H9 (cell line): Measurements from ENCODE around the gene EYA4. TPM values are rescaled to one million over a fixed set of nuclear protein-coding genes. Genes with fewer than 3 reads are reported as not detected.

Experiments
- DNase-seq: peaks from one replicate; pipeline ENCODE4 v3.0.0-alpha.2; 2017
- H2AFZ ChIP-seq: one replicate; pipeline ENCODE4 v1.6.1; 2013; ENCODE audit warnings: mild to moderate bottlenecking, low read length, control low read depth, moderate library complexity
- H2AK5ac ChIP-seq: 2 replicates; pipeline ENCODE4 v1.6.1; 2013; ENCODE audit warnings: low read length, control low read depth, mixed read lengths; ENCODE audit not compliant: insufficient read length
- H2BK120ac ChIP-seq: one replicate; pipeline ENCODE4 v1.6.1; 2013; ENCODE audit warnings: low read depth, mild to moderate bottlenecking, low read length, control low read depth, inconsistent platforms; ENCODE audit not compliant: poor library complexity, severe bottlenecking
- H2BK12ac ChIP-seq: 2 replicates; pipeline ENCODE4 v1.6.1; 2013; ENCODE audit warnings: low read length, control low read depth, mixed read lengths, low read depth; ENCODE audit not compliant: insufficient read length
- H2BK15ac ChIP-seq: 2 replicates; pipeline ENCODE4 v1.6.1; 2013; ENCODE audit warnings: low read depth, low read length, control low read depth
- H2BK20ac ChIP-seq: one replicate; pipeline ENCODE4 v1.6.1; 2013; ENCODE audit warnings: low read depth, mild to moderate bottlenecking, low read length, control low read depth, inconsistent platforms; ENCODE audit not compliant: poor library complexity, severe bottlenecking
- H2BK5ac ChIP-seq: 2 replicates; pipeline ENCODE4 v1.6.1; 2013; ENCODE audit warnings: low read length, control low read depth, mixed read lengths; ENCODE audit not compliant: insufficient read length
- H3K14ac ChIP-seq: 2 replicates; pipeline ENCODE4 v1.6.1; 2013; ENCODE audit warnings: low read length, control low read depth; ENCODE audit not compliant: insufficient read depth
- H3K18ac ChIP-seq: 2 replicates; pipeline ENCODE4 v1.6.1; 2013; ENCODE audit warnings: low read depth, mild to moderate bottlenecking, mixed read lengths, low read length, control low read depth; ENCODE audit not compliant: insufficient read length
- H3K23ac ChIP-seq: 2 replicates; pipeline ENCODE4 v1.6.1; 2013; ENCODE audit warnings: low read length, control low read depth, mixed read lengths, low read depth; ENCODE audit not compliant: insufficient read length
- H3K23me2 ChIP-seq: 2 replicates; pipeline ENCODE4 v1.6.1; 2013; ENCODE audit warnings: low read depth, mild to moderate bottlenecking, mixed read lengths, low read length, control low read depth; ENCODE audit not compliant: insufficient read length, poor library complexity, severe bottlenecking
- H3K27ac ChIP-seq: 2 replicates; pipeline ENCODE4 v1.5.1; 2013; ENCODE audit warnings: low read length, control low read depth, mixed read lengths, low read depth; ENCODE audit not compliant: insufficient read length
- H3K27me3 ChIP-seq: 2 replicates; pipeline ENCODE4 v1.6.1; 2013; ENCODE audit warnings: low read length, control low read depth, inconsistent platforms; ENCODE audit not compliant: insufficient read depth
- H3K4ac ChIP-seq: 2 replicates; pipeline ENCODE4 v1.6.1; 2013; ENCODE audit warnings: low read depth, mild to moderate bottlenecking, control low read depth, inconsistent platforms, low read length, moderate library complexity
- H3K4me1 ChIP-seq: 2 replicates; pipeline ENCODE4 v1.6.1; 2013; ENCODE audit warnings: low read length, control low read depth, inconsistent platforms; ENCODE audit not compliant: insufficient read depth
- H3K4me2 ChIP-seq: 2 replicates; pipeline ENCODE4 v1.6.1; 2013; ENCODE audit warnings: low read length, control low read depth, mixed read lengths; ENCODE audit not compliant: insufficient read length, insufficient read depth
- H3K56ac ChIP-seq: 2 replicates; pipeline ENCODE4 v1.6.1; 2013; ENCODE audit warnings: low read depth, mild to moderate bottlenecking, mixed read lengths, low read length, control low read depth; ENCODE audit not compliant: insufficient read length
- H3K79me1 ChIP-seq: 2 replicates; pipeline ENCODE4 v1.6.1; 2013; ENCODE audit warnings: low read depth, mild to moderate bottlenecking, moderate library complexity, low read length, control low read depth, inconsistent platforms; ENCODE audit not compliant: insufficient read depth, poor library complexity, severe bottlenecking
- H3K79me2 ChIP-seq: 2 replicates; pipeline ENCODE4 v1.6.1; 2013; ENCODE audit warnings: low read length, control low read depth, inconsistent platforms; ENCODE audit not compliant: insufficient read depth
- H3K9ac ChIP-seq: 2 replicates; pipeline ENCODE4 v1.6.1; 2013; ENCODE audit warnings: low read length, control low read depth, mixed read lengths; ENCODE audit not compliant: insufficient read length; ENCODE audit errors: extremely low read depth
- H3K9me3 ChIP-seq: one replicate; pipeline ENCODE4 v1.6.1; 2013; ENCODE audit warnings: low read depth, low read length, inconsistent platforms; ENCODE audit not compliant: control insufficient read depth
- H3T11ph ChIP-seq: one replicate; pipeline ENCODE4 v1.6.1; 2013; ENCODE audit warnings: mild to moderate bottlenecking, low read length, control low read depth, inconsistent platforms
- H4K20me1 ChIP-seq: one replicate; pipeline ENCODE4 v1.6.1; 2013; ENCODE audit not compliant: control insufficient read depth, insufficient read length, insufficient read depth
- H4K5ac ChIP-seq: 2 replicates; pipeline ENCODE4 v1.6.1; 2013; ENCODE audit warnings: low read depth, mild to moderate bottlenecking, mixed read lengths, low read length, control low read depth; ENCODE audit not compliant: insufficient read length
- H4K8ac ChIP-seq: replicated peaks from 2 replicates; pipeline ENCODE4 v1.6.1; 2013; ENCODE audit warnings: low read length, control low read depth, mixed read lengths, low read depth; ENCODE audit not compliant: insufficient read length
- H4K91ac ChIP-seq: 2 replicates; pipeline ENCODE4 v1.6.1; 2013; ENCODE audit warnings: low read depth, mild to moderate bottlenecking, moderate library complexity, mixed read lengths, low read length, control low read depth; ENCODE audit not compliant: insufficient read length
- H3K27ac Mint-ChIP-seq, 3 experiments: 2 replicates in 2 of 3; 3 replicates in 1 of 3; pipeline ENCODE4 v1.8.0; 2020 to 2021; ENCODE audit warnings: mixed read lengths in 3 of 3, mild to moderate bottlenecking in 1 of 3, moderate library complexity in 1 of 3
- H3K27me3 Mint-ChIP-seq: 2 replicates; pipeline ENCODE4 v1.8.0; 2021; ENCODE audit warnings: low read depth, mild to moderate bottlenecking, moderate library complexity, mixed read lengths
- H3K36me3 Mint-ChIP-seq, 3 experiments: 2 replicates in 2 of 3; 3 replicates in 1 of 3; pipeline ENCODE4 v1.8.0; 2020 to 2021; ENCODE audit warnings: low read depth in 3 of 3, mixed read lengths in 3 of 3; ENCODE audit not compliant: insufficient read depth in 1 of 3
- H3K4me1 Mint-ChIP-seq, 2 experiments: 2 replicates each; pipeline ENCODE4 v1.8.0; 2020; ENCODE audit warnings: mixed read lengths in 2 of 2
- H3K4me3 Mint-ChIP-seq, 2 experiments: 2 replicates in 1 of 2; 3 replicates in 1 of 2; pipeline ENCODE4 v1.8.0; 2020 to 2021; ENCODE audit warnings: mild to moderate bottlenecking in 2 of 2, mixed read lengths in 2 of 2, moderate library complexity in 1 of 2
- H3K9me3 Mint-ChIP-seq, 2 experiments: 2 replicates in 1 of 2; 3 replicates in 1 of 2; pipeline ENCODE4 v1.8.0; 2020; ENCODE audit warnings: mild to moderate bottlenecking in 2 of 2, mixed read lengths in 2 of 2, moderate library complexity in 1 of 2
- CTCF ChIP-seq: fragments of 200-600 bp; sonication (generic); conservative IDR thresholded peaks from 3 replicates; pipeline ENCODE4 v1.8.0; 2021; ENCODE audit warnings: antibody characterized with exemption, mild to moderate bottlenecking
- WGBS: extraction: QIAGEN DNeasy Blood & Tissue Kit; methylation state at CpG from one replicate; pipeline ENCODE4 v1.1.7; 2013; ENCODE audit warnings: missing lambda C conversion rate, low lambda C conversion rate, mixed read lengths; ENCODE audit not compliant: insufficient read length; ENCODE audit errors: extremely low coverage; 5-methylcytosine and 5-hydroxymethylcytosine counted together
- total RNA-seq: library from RNA; stranded (reverse); gene quantifications from 2 replicates; pipeline ENCODE4 v1.2.1, GENCODE V29; 2021

EYA4 gene
- total RNA-seq, 1 experiment from 2014 or later, result 0.26 TPM

GRCh38 chr6:133352046-133352445 lies 110.9 kb downstream of the EYA4 start:
- Histone ChIP-seq H2BK20ac (no peak overlapping the region), H2BK15ac (no peak overlapping the region), H2AK5ac (no peak overlapping the region), H3K56ac (no peak overlapping the region), H3T11ph (no peak overlapping the region), H3K27ac (no peak overlapping the region), H3K4me1 (no peaks in the 10 kb centered on the region), H2AFZ (no peak overlapping the region), H3K14ac (no peak overlapping the region), H3K23ac (no peak overlapping the region), H4K8ac (no peak overlapping the region), H3K79me1 (no peaks in the 10 kb centered on the region), H2BK120ac (no peak overlapping the region), H2BK12ac (no peak overlapping the region), H3K27me3 (no peaks in the 10 kb centered on the region), H4K5ac (no peak overlapping the region), H3K4me2 (no peak overlapping the region), H3K23me2 (no peaks in the 10 kb centered on the region), H4K20me1 (no peaks in the 10 kb centered on the region), H3K18ac (no peak overlapping the region), H3K4ac (no peak overlapping the region), H4K91ac (no peak overlapping the region), H2BK5ac (no peak overlapping the region), H3K9me3 (no peaks in the 10 kb centered on the region), H3K79me2 (no peaks in the 10 kb centered on the region), H3K9ac (no peak overlapping the region)
- DNase-seq, result no peak
- Mint-ChIP-seq H3K36me3 (no peaks in the 10 kb centered on the region), H3K27me3 (no peaks in the 10 kb centered on the region), H3K4me1 (no peaks in the 10 kb centered on the region), H3K9me3 (no peaks in the 10 kb centered on the region), H3K27ac (no peak overlapping the region), H3K4me3 (no peak overlapping the region)
- WGBS, result no CpG with 5 or more reads among the region's 1 CpG
- TF ChIP-seq CTCF, result no peak
